ENCODE results near the gene MAGI2.

DNA sequence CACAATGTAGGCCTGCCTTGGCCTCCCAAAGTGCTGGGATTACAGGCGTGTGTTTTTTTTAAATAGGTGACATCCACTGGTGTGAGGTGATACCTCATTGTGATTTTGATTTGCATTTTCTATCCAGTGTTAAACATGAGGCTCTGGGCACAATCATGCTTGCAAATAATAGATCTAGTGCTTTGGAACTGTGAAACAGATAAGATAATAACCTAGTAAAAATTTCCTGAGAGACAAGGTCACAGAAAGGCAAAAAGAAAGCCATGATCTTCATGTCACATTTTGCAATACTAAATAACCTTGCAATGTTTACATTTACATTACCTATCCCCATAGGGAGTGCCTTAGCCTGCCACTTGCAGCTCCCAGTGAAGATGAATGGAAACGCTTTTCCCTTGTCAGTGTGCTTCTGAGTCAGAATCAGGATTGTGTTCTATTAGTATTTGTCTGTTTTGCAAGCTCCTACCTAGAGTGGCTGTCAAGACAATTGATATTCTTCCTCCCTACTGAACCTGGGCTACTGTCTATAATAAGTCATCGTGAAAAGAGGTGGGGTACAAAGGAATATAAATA, 1398.4 kb downstream of the MAGI2 start:
- TF ChIP-seq, protein P1, sequence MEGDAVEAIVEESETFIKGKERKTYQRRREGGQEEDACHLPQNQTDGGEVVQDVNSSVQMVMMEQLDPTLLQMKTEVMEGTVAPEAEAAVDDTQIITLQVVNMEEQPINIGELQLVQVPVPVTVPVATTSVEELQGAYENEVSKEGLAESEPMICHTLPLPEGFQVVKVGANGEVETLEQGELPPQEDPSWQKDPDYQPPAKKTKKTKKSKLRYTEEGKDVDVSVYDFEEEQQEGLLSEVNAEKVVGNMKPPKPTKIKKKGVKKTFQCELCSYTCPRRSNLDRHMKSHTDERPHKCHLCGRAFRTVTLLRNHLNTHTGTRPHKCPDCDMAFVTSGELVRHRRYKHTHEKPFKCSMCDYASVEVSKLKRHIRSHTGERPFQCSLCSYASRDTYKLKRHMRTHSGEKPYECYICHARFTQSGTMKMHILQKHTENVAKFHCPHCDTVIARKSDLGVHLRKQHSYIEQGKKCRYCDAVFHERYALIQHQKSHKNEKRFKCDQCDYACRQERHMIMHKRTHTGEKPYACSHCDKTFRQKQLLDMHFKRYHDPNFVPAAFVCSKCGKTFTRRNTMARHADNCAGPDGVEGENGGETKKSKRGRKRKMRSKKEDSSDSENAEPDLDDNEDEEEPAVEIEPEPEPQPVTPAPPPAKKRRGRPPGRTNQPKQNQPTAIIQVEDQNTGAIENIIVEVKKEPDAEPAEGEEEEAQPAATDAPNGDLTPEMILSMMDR (conservative IDR thresholded peaks at IDR 0.05 in 1 of 2, IDR thresholded peaks at IDR 0.05 in 1 of 2; ENCODE audit: extremely low read depth in 1 of 2, insufficient read depth in 1 of 2, low read depth in 1 of 2, low read length in 2 of 2): no peak
- TF ChIP-seq EZH2 (IDR thresholded peaks at IDR 0.05; ENCODE audit: borderline replicate concordance, low read length): no peak
